ENCODE data around the gene C5orf46. TPM values are rescaled to one million over a fixed set of nuclear protein-coding genes. Genes with fewer than 3 reads are reported as not detected.

C5orf46 gene
- total RNA-seq, 1 donor from 2014 or later: not detected

- no peak for DNase-seq (ENCODE audit: low read depth in 2 of 2)
These were observed 46.2 kb downstream of the C5orf46 start for GRCh38 chr5:147859962-147860640.

GRCh38 chr5:147858565-147858964, 47.8 kb downstream of the C5orf46 start:
- DNase-seq (ENCODE audit: low read depth in 2 of 2): no peak

GRCh38 chr5:147857302-147858129, 48.8 kb downstream of the C5orf46 start:
- peak; percentile 64 to 76 for DNase-seq (ENCODE audit: low read depth in 2 of 2)

DNA sequence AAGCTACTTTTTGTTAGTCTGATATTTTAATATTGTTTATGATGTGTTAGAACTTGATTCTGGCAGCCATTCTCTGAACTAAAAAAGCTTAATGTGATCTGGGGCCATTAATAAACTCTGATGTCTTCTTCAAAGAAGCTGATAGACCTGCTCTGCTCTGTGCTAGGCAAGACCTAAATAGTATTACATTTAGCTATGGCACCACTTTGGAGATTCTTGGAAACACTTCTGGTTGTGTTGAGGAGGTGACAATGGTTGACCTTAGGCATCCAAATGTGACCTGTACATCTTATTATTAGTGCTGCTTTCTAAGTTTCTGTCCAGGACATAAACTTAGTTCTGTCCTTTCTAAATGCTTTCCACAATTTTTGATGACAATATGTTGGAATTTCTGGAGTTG, 49.5 kb downstream of the C5orf46 start:
- DNase-seq (ENCODE audit: low read depth in 2 of 2): no peak

- DNase-seq (ENCODE audit: low read depth in 2 of 2): no peak
These were observed 50.6 kb downstream of the C5orf46 start for GRCh38 chr5:147855774-147856069.

DNA sequence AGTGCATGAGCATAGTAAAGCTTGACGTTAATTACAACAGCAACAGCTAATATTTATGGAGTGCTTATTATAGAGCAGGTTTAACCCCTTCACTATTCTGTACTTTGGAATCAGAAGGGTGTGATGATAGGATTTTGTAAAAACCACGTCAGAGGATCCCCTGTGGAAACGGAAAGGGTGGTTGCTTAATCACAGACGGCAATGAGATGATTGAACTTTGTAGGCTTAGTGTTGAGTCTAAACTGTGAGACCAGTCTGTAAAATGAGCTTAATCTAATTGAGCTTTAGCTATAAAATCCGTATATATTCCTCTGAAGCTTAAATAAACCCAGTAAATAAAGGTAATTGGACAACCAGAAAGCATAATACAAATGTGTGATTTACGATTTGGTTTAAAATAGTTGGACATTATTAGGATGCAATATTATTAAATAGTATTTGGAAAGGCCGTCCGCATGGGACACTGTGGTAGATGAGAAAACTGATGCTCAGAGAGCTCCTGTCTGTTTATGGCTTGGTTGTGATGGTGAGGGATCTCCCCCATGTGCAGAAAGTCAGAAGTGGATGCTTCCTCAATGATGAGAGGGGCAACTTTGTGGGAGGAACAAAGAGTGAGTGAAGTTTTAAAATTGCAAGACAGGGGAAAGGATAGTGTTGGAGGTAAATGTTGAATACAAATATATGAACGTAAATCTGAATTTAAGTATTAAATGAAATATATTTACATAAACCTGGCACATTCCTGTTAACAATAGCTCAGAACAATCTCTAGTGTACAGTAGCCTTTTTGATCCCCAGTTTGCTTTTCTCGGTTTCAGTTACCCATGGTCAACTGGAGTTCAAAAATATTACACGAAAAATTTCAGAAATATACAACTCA, 51.2 kb downstream of the C5orf46 start:
- DNase-seq (ENCODE audit: low read depth in 2 of 2): no peak

DNA sequence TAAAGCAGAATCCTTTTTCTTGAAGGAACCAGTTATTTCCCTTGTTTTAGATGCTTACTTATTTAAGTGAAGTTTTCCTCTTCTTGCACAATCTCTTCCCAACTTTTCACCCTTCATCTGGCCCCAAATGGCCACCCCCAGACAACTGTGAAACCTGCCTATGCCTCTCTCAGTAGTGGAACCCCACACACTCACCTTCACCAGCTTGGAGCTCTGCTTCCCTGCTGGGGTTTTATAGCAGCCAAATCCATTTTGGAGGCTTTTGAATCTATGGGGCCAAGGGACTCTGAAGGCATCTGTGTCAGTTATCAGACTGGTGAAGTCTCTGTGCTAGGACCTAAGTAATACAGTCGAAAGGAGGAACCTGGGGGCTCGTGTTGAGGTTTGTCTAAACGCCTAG, 52.0 kb downstream of the C5orf46 start:
- no peak for DNase-seq (ENCODE audit: low read depth in 2 of 2)

GRCh38 chr5:147853372-147853987, 52.9 kb downstream of the C5orf46 start:
- peak in 1 of 2 donors; percentile 3 for DNase-seq (ENCODE audit: low read depth in 2 of 2)

DNA sequence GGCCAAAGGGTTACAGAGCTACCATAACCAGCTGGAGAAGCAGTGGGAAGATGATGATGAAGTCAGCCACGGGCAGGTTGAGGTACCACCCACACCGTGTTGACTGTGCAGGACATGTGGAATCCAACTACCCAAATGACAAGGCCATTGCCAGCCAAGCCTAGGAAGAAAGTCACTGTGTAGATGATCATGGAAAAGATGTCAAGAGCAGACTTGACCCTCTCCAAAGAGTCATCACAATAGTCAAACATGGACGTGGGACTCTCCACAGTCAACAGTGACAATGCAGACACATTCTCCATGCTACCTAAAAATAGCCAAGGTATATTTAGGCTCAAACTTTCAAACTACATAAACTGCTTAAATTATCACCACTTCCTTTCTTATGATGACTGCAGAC, 54.0 kb downstream of the C5orf46 start:
- no peak for DNase-seq (ENCODE audit: low read depth in 2 of 2)

DNA sequence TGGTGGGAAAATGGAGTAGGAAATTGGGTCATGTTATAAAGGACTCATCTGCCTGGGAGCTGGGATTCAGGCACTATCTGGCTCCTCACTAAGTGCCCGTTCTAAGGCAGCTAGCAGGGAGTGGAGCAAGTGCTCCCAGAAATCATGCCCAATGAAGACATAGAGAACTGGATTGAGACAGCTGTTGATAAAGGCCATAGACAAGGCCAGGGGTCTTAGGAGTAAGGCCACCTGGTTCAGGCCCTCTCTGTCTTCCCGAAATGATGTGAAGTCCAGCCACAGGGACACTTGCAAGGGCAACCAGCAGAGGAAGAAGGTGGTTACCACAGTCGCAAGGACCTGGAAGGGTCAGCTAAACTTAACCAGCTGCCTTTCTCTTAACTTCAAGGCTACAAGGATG, 54.8 kb downstream of the C5orf46 start:
- no peak for DNase-seq (ENCODE audit: low read depth in 2 of 2)

GRCh38 chr5:147849226-147849625, 57.1 kb downstream of the C5orf46 start:
- no peak for DNase-seq (ENCODE audit: low read depth in 2 of 2)

- DNase-seq (ENCODE audit: low read depth in 2 of 2): no peak
These were observed 60.7 kb downstream of the C5orf46 start for GRCh38 chr5:147845618-147846017.

GRCh38 chr5:147844846-147845245, 61.5 kb downstream of the C5orf46 start:
- no peak for DNase-seq (ENCODE audit: low read depth in 2 of 2)

- no peak for DNase-seq (ENCODE audit: low read depth in 2 of 2)
These were observed 63.5 kb downstream of the C5orf46 start for GRCh38 chr5:147842869-147843268.

Other genes with a start within 250 kb of the C5orf46 start
- not detected in 2 replicates for gene JAKMIP2, start 123.8 kb downstream of the C5orf46 start, total RNA-seq
- not detected in 2 replicates for gene SPINK1, start 74.9 kb downstream of the C5orf46 start, total RNA-seq
- gene SCGB3A2, start 27.8 kb downstream of the C5orf46 start, total RNA-seq: not detected in 2 replicates
- 0.22 TPM in 1 of 2 replicates, not detected in the other for gene SPINK5, start 157.4 kb upstream of the C5orf46 start, total RNA-seq

Data from lung microvascular endothelial cell (primary cell).